ENCODE data around the gene KCNJ16.

Gene KCNJ16

DNA sequence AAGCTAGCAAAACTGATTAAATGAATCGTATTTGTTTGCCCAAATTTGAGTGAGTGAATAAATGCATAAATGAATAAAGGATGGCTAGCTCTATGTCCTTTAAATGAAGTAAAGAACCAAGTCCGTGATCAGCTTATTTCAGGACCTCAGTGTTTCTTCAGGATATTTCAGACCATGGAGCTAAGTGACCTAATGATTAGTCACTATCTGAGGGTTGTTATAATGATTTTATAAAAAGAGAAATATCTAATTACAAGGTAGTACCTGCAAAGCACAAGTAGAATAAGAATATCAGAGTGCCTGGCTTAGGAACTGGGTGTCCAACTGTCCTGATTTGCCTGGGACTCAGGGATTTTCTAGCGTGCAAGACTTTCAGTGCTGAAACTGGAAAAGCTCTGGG, 106.8 kb downstream of the KCNJ16 start:
- no peak for DNase-seq (ENCODE audit: insufficient read length)
- no peak for TF ChIP-seq POLR2A (IDR thresholded peaks at IDR 0.05; ENCODE audit: low read depth, low read length)
- TF ChIP-seq POLR2AphosphoS5 (IDR thresholded peaks at IDR 0.05; ENCODE audit: low read depth, low read length) = no peak
- TF ChIP-seq TAF1 (IDR thresholded peaks at IDR 0.05; ENCODE audit: borderline replicate concordance, low read depth, low read length) = no peak
- FAIRE-seq = no peak

DNA sequence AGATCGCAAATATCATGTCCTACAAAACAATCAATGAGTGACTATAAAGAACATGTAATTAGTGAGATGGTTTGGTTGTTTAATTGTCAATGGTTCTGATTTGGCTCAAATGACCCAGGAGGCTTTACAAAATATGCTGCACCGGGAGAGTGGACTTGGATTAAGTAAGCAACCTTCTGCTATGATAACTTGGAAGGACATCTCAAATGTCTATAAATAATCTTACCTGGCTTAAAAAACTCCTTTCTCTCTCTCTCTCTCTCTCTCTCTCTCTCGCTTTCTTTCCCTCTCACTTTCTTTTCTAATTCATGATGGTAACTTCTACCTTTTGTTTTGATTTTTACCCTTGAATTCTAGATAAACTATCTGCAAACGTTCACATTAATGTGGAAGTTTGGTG, 108.5 kb downstream of the KCNJ16 start:
- TF ChIP-seq TAF1 (IDR thresholded peaks at IDR 0.05; ENCODE audit: borderline replicate concordance, low read depth, low read length) (no peak), POLR2AphosphoS5 (IDR thresholded peaks at IDR 0.05; ENCODE audit: low read depth, low read length) (no peak), POLR2A (IDR thresholded peaks at IDR 0.05; ENCODE audit: low read depth, low read length) (no peak)
- DNase-seq (ENCODE audit: insufficient read length) = no peak
- no peak for FAIRE-seq

GRCh38 chr17:70184207-70184606, 109.2 kb downstream of the KCNJ16 start:
- no peak for TF ChIP-seq TAF1 (IDR thresholded peaks at IDR 0.05; ENCODE audit: borderline replicate concordance, low read depth, low read length)
- no peak for TF ChIP-seq POLR2A (IDR thresholded peaks at IDR 0.05; ENCODE audit: low read depth, low read length)
- no peak for TF ChIP-seq POLR2AphosphoS5 (IDR thresholded peaks at IDR 0.05; ENCODE audit: low read depth, low read length)
- DNase-seq (ENCODE audit: insufficient read length) (no peak), FAIRE-seq (no peak)

DNA sequence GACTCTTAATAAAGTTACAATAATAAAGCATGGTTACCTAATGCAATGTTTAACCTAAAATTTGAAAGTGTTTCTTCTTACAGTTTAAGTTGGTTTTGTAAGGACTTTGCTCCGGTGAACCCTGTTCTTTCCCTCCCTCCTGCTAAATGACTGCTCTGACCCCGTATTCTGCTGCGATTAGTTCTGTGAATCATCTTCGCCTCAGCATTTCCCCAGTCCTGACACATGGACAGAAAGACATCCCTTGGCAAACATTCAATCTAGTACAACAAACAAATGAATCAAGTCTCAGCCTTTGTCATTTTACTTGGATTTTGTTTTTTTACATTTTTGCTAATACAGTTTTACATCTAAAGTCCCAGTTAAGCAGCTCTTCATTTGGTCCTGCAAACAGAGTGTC, 109.7 kb downstream of the KCNJ16 start:
- TF ChIP-seq TAF1 (IDR thresholded peaks at IDR 0.05; ENCODE audit: borderline replicate concordance, low read depth, low read length) (no peak), POLR2A (IDR thresholded peaks at IDR 0.05; ENCODE audit: low read depth, low read length) (no peak), POLR2AphosphoS5 (IDR thresholded peaks at IDR 0.05; ENCODE audit: low read depth, low read length) (no peak)
- FAIRE-seq (no peak), DNase-seq (ENCODE audit: insufficient read length) (no peak)
